ENCODE results near the gene ALKBH2.
"Not testable (repeated sequence)": the region's sequence is repeated elsewhere in the genome, so short reads cannot be mapped to it uniquely, and the experiment has no call there.

Gene ALKBH2

DNA sequence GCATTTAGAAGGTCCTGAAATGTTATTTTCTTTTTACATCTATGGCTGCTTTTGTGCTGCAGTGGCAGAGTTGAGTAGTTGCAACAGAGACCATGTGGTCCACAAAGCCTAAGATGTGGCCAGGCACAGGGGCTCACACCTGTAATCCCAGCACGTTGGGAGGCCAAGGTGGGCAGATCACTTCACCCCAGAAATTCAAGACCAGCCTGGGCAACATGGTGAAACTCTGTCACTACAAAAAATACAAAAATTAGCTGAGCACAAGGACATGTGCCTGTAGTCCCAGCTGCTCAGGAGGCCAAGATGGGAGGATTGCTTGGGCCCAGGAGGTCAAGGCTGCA lies 27.4 kb downstream of the ALKBH2 start:
- Mint-ChIP-seq H3K27me3 (ENCODE audit: low read depth) (no peaks in the 10 kb centered on the region), H3K4me3 (no peak overlapping the region), H3K27ac (no peak overlapping the region), H3K4me1 (ENCODE audit: low read depth) (peaks cover 2% of the 10 kb centered on the region), H3K36me3 (ENCODE audit: low read depth) (peaks cover 9% of the 10 kb centered on the region), H3K9me3 (no peaks in the 10 kb centered on the region)

DNA sequence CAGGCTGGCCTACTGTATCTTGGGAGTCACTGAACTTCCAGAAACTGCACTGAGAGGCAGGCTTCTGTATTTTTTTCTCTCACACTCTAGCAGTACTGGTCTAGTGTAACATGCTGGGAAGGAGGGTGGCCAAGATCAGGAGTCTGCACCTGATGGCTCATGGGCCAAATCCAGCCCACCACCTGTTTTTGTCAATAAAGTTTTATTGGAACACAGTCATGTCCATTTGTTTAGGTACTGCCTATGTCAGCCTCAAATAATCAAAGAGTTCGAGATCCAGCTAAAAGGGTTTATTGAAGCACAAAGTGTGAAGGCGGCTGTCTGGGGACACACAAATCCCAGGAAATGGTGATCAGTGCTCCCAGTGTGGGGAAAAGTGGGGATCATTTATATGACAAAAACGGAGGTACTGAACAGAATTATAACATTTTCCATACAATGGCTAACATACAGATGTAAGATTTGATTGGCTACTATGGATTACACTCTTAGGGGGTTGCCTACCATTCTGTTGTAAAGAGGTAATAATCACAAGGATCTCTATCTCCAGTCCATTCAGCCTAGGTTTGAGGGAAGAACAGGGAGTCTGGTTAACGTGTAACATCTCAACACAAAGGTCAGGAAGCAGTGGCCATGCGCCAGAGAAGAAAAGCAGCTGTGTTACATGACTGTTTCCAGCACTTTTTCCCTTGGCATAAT lies 28.0 kb downstream of the ALKBH2 start:
- Mint-ChIP-seq H3K27ac (no peak overlapping the region), H3K9me3 (no peaks in the 10 kb centered on the region), H3K4me3 (no peak overlapping the region), H3K27me3 (ENCODE audit: low read depth) (no peaks in the 10 kb centered on the region), H3K4me1 (ENCODE audit: low read depth) (peaks cover 2% of the 10 kb centered on the region), H3K36me3 (ENCODE audit: low read depth) (peaks cover 9% of the 10 kb centered on the region)

DNA sequence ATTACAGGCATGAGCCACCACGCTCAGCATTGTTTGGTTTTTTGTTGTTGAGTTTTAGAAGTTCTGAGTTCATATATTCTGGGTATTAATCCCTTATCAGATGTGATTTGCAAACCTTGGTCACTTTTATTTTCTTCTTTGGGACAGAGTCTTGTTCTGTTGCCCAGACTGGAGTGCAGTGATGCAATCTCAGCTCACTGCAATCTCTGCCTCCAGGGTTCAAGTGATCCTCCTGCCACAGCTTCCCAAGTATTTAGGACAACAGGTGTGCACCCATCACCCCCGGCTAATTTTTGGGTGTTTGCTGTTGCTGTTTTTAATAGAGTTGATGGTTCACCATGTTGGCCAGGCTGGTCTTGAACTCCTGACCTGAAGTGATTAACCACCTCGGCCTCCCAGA lies 29.1 kb downstream of the ALKBH2 start:
- Mint-ChIP-seq H3K4me3 (no peak overlapping the region), H3K27ac (no peak overlapping the region), H3K9me3 (no peaks in the 10 kb centered on the region), H3K27me3 (ENCODE audit: low read depth) (no peaks in the 10 kb centered on the region), H3K36me3 (ENCODE audit: low read depth) (peaks cover 2% of the 10 kb centered on the region), H3K4me1 (ENCODE audit: low read depth) (peaks cover 2% of the 10 kb centered on the region)

DNA sequence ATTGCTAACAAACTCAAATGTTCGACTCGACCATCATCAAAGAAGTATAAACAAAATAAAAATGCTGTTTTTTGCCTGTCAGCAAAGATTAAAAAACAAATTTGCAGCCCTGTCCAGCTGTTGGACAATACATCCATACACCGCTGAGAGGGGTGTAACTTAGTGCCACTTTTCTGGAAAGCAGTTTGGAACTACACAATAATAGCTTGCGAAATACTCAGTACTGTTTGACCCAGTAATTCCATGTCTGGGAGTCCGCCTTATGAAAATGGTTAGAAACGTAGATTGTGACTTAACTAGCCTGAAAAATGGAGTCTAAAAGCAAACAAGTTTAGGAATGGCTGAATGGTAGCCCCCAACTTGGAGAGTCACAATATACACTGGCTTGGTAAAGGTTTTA lies 34.5 kb downstream of the ALKBH2 start:
- Mint-ChIP-seq H3K9me3 (no peaks in the 10 kb centered on the region), H3K27ac (no peak overlapping the region), H3K4me3 (no peak overlapping the region), H3K4me1 (ENCODE audit: low read depth) (peaks cover 5% of the 10 kb centered on the region), H3K36me3 (ENCODE audit: low read depth) (peaks cover 8% of the 10 kb centered on the region), H3K27me3 (ENCODE audit: low read depth) (no peaks in the 10 kb centered on the region)

DNA sequence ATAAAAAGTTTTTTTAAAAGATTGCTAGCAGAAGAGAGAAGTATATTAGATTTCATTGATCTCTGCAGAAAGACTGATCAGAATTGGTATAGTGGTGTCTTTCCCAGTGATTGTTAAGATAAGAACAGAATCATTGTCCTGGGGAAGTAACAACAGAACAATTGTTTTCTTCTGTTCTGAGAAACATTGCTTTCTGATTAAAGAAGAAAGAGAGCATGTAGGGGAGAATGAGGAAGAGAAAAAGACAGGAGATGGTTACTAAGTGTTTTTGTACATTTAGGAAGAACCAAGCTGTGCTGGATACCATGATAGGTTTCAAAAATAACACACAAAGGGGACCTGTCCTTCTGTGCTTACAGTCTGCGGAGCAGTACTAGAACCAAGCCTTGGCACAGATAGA lies 35.9 kb downstream of the ALKBH2 start:
- Mint-ChIP-seq H3K4me3 (no peak overlapping the region), H3K36me3 (ENCODE audit: low read depth) (peaks cover 7% of the 10 kb centered on the region), H3K27ac (no peak overlapping the region), H3K27me3 (ENCODE audit: low read depth) (no peaks in the 10 kb centered on the region), H3K9me3 (no peaks in the 10 kb centered on the region), H3K4me1 (ENCODE audit: low read depth) (peaks cover 11% of the 10 kb centered on the region)

DNA sequence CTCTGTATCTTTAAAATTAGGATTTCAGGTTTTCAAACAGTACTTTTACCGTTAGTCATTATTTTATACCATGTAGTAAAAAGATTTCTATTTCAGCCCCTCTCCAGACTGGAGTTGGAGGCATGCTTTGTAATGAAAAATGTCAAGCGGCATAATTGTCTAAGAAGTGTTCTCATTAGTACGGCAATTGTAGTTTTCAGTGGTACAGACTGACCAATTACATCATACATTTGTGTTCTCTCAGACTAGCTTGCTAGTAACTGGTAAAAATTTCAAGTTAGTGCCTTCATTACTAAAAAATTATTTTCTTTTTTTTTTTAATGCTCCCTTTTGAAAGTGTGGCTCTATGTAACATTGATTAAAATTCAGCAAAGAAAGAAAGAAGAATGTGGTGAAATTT lies 36.4 kb downstream of the ALKBH2 start:
- Mint-ChIP-seq H3K27ac (no peak overlapping the region), H3K4me3 (no peak overlapping the region), H3K27me3 (ENCODE audit: low read depth) (no peaks in the 10 kb centered on the region), H3K4me1 (ENCODE audit: low read depth) (peaks cover 15% of the 10 kb centered on the region), H3K9me3 (no peaks in the 10 kb centered on the region), H3K36me3 (ENCODE audit: low read depth) (peaks cover 11% of the 10 kb centered on the region)

DNA sequence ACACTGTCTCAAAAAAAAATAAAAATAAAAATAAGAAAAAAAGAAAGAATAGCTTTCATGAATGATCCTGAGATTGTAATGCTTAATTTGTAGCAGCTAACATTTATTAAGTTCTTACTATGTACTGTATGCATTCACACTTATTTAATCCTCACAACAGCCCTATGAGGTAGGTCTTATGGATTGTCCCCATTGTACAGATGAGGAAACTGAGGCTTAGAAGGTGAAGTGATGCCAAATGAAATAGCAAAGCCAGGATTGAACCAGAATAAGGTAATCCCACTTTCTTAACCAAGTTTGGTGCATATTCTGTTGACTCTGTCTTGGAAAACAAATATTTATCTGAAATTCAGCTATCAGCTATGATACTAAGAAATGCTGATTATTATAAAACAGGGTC lies 38.8 kb downstream of the ALKBH2 start:
- H3K27ac Mint-ChIP-seq, result peak overlapping the region; percentile 98
- H3K27me3 Mint-ChIP-seq (ENCODE audit: low read depth), result no peaks in the 10 kb centered on the region
- no peak overlapping the region for H3K4me3 Mint-ChIP-seq
- peaks cover 14% of the 10 kb centered on the region for H3K36me3 Mint-ChIP-seq (ENCODE audit: low read depth)
- peaks cover 15% of the 10 kb centered on the region for H3K4me1 Mint-ChIP-seq (ENCODE audit: low read depth)
- H3K9me3 Mint-ChIP-seq, result no peaks in the 10 kb centered on the region

DNA sequence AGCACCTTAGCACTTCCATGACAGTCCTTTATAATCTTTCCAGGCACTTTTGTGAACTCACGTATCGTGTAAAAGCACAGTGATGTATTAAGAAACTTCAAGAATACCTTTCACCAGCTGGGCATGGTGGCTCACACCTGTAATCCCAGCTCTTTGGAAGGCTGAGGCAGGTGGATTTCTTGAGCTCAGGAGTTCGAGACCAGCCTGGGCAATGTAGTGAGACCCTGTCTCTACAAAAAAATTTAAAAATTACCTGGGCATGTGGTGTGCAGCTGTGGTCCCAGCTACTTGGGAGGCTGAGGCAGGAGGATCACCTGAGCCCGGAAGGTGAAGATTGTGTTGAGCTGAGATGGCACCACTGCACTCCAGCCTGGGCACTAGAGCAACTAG lies 39.2 kb downstream of the ALKBH2 start:
- H3K9me3 Mint-ChIP-seq; H3K27me3 Mint-ChIP-seq (ENCODE audit: low read depth): not testable (repeated sequence)
- H3K4me1 Mint-ChIP-seq (ENCODE audit: low read depth), result peaks cover 15% of the 10 kb centered on the region
- H3K27ac Mint-ChIP-seq, result peak overlapping the region; percentile 98
- H3K36me3 Mint-ChIP-seq (ENCODE audit: low read depth), result peaks cover 14% of the 10 kb centered on the region
- peak overlapping the region; percentile 96 for H3K4me3 Mint-ChIP-seq

DNA sequence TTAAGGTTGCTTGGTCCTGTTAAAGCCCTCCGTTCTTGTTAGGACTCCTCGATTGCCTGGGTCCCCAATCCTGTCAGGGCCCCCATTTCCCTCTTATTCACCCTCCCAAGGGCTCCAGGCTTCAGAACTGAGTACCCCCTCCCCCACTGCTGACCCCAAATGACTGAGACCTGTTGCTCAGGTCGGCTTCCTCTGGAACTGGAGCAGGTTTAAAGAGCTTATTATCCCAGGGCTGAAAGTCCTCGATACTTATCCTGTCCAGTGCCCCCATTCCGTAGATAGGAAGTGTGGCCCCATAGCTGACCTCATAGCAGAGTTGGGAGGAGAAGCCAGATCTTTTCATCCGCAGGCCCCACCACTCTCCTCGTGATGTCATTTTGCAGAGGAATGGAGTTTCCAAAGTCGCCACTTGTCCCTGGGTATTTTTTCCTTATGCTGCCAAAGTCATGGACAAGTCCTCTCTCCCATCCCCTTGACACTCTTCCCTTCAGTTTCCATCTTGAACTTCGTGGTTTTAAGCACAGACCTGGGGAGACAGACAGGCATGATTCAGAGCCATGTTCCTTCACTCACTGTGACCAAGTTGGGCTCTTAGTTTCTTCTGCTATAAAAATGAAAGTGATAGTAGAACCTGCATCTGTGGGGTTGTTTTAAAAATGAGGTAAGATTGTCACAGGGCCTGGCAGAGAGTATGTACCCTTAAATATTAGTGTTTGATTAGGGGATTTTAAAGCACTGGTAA lies 39.7 kb downstream of the ALKBH2 start:
- Mint-ChIP-seq H3K27ac (peak overlapping the region; percentile 98), H3K4me1 (ENCODE audit: low read depth) (peaks cover 15% of the 10 kb centered on the region), H3K36me3 (ENCODE audit: low read depth) (peaks cover 14% of the 10 kb centered on the region), H3K27me3 (ENCODE audit: low read depth) (no peaks in the 10 kb centered on the region), H3K9me3 (no peaks in the 10 kb centered on the region), H3K4me3 (peak overlapping the region; percentile 96)

DNA sequence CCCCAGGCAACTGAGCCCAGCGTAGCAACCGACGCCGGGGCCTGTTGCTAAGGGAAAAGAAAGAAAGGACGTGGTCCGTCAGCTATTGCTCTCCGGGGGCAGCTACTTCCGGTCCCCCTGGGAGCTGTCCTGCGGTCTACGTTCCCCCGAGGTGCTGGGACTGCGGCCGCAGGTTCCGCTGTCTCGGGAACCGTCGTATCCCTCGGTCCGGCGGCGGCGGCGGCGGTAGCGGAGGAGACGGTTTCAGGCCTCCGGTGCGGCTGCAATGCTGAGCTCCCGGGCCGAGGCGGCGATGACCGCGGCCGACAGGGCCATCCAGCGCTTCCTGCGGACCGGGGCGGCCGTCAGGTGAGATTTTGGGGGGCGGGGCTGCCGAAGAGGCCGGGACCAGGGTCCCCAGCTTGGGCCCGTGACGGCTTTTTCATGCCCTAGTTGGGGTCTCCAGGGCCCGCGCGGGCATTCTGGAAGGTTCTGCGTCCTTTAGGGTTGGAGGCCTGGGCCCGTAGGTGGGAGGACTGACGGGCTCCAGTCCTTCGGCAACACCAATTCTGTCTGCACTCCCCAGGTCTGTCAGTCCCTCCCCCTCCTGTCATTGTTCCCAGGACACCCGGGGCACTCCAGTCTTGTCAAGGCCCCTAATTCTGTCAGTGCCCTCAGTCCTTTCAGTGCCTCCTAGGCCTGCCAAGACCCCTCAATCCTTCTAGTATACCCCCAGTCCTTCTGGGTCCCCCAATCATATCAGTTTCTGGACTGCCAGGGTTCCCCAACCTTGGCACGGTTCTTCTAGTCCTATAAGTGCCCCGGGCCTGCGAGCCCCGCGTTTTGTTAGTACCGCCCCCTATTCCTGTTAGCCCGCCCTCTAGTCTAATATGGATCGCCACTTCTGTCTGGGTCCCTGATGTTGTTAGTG lies 40.6 kb downstream of the ALKBH2 start, which contains the start of gene USP30:
Gene USP30, plus strand, starts transcription at position 163 of the 910 bp plus-strand sequence. Its CDS starts 103 bp downstream, at position 266.
- H3K27me3 Mint-ChIP-seq (ENCODE audit: low read depth), result no peaks in the 10 kb centered on the region
- H3K9me3 Mint-ChIP-seq, result no peaks in the 10 kb centered on the region
- H3K4me3 Mint-ChIP-seq, result peak within 1 kb of the TSS; percentile 96
- H3K4me1 Mint-ChIP-seq (ENCODE audit: low read depth), result peaks cover 15% of the 10 kb centered on the region
- peak within 1 kb of the TSS; percentile 98 for H3K27ac Mint-ChIP-seq
- H3K36me3 Mint-ChIP-seq (ENCODE audit: low read depth), result peaks cover 10% of the 10 kb centered on the region

DNA sequence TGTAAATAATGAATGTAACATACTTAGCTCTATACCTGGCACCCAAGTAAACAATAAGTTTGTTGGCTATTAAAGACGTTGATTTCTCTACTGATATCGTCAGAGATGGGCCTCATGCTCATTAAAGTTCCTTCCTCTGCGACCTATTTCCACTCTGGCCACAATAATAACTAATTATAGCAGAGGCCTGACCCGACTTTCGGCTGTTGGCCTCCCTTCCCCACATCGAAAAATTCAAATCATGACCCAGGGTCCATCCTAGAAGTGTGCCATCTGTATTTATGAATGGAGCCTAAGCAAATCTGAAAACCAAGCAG lies 41.2 kb downstream of the ALKBH2 start:
- H3K4me1 Mint-ChIP-seq (ENCODE audit: low read depth), result peaks cover 17% of the 10 kb centered on the region
- no peaks in the 10 kb centered on the region for H3K9me3 Mint-ChIP-seq
- no peaks in the 10 kb centered on the region for H3K27me3 Mint-ChIP-seq (ENCODE audit: low read depth)
- H3K4me3 Mint-ChIP-seq, result peak overlapping the region; percentile 96
- H3K27ac Mint-ChIP-seq, result peak overlapping the region; percentile 87
- peaks cover 12% of the 10 kb centered on the region for H3K36me3 Mint-ChIP-seq (ENCODE audit: low read depth)

DNA sequence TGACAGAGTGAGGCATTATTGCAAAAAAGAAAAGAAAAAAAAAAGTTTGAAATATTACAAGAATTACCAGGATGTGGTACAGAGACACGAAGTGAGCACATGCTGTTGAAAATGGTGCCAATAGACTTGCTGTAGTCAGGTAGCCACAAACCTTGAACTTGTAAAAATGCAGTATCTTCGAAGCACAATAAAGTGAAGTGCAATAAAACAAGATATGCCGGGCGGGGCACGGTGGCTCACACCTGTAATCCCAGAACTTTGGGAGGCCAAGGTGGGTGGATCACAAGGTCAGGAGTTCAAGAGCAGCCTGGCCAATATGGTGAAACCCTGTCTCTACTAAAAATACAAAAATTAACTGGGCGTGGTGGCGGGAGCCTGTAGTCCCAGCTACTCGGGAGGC lies 43.5 kb downstream of the ALKBH2 start:
- peaks cover 11% of the 10 kb centered on the region for H3K36me3 Mint-ChIP-seq (ENCODE audit: low read depth)
- not testable (repeated sequence) for H3K9me3 Mint-ChIP-seq; H3K27ac Mint-ChIP-seq; H3K4me3 Mint-ChIP-seq; H3K27me3 Mint-ChIP-seq (ENCODE audit: low read depth)
- peaks cover 17% of the 10 kb centered on the region for H3K4me1 Mint-ChIP-seq (ENCODE audit: low read depth)

DNA sequence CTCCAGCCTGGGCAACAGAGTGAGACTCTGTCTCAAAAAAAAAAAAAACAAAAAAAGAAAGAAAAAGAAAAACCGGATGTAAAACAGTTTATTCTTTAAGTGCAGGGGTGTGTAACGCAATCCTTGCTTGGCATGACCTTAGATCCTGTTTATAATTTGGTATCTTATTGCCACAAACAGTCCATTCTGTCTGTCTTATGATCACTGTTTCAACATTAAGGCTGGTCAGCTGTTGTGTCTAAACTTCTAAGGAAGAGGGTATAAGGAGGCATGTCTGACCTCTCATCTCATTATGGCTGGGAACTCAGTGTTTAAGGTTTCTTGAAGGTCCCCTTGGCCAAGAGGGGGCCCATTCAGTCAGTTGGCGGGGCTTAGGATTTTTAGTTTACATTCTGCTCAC lies 44.6 kb downstream of the ALKBH2 start:
- H3K27ac Mint-ChIP-seq; H3K9me3 Mint-ChIP-seq; H3K4me3 Mint-ChIP-seq; H3K27me3 Mint-ChIP-seq (ENCODE audit: low read depth): not testable (repeated sequence)
- Mint-ChIP-seq H3K36me3 (ENCODE audit: low read depth) (peaks cover 11% of the 10 kb centered on the region), H3K4me1 (ENCODE audit: low read depth) (peaks cover 14% of the 10 kb centered on the region)

DNA sequence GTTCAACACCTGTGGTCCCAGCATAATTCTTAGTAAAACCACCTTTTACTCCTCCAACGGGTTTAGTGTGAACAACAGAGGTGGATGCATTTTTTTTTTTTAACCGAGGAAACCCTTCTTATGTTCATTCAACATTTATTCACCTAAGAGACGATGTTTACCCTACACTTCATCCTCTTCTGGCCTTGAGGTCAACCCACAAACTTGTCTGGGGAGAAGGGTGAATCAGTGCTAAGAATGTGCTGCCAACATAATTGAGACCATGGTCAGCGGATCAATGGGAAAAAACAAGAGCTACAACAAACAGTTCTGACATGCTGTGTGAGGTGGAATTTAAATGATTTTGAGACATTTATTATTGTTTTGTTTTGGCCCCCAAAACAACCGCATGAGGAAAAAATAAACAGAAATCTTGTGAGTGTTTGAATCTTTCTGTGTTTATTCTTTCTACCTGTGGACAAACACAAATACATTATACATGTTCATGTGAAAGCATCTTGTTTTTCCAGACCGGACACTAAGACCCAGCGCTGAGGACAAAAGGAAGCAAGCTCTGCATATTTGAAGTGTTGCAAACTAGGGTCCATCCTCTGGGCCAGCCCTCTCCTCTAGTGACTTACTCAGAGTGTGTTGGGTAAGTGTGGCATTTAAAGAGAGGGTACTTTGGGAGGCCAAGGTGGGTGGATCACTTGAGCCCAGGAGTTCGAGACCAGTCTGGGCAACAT lies 46.0 kb downstream of the ALKBH2 start:
- Mint-ChIP-seq H3K4me3 (no peak overlapping the region), H3K4me1 (ENCODE audit: low read depth) (peaks cover 6% of the 10 kb centered on the region), H3K36me3 (ENCODE audit: low read depth) (peaks cover 9% of the 10 kb centered on the region), H3K27me3 (ENCODE audit: low read depth) (peaks cover 17% of the 10 kb centered on the region), H3K9me3 (no peaks in the 10 kb centered on the region), H3K27ac (no peak overlapping the region)

All from T-helper 1 cell treated with Interleukin-12 subunit alpha and Interleukin-12 subunit beta and Interleukin-4 antibody, amounts not matched to agents 30 μg/mL and 1 μg/mL, for 36 hours (primary cell).